Activated CD4-positive, alpha-beta memory T cell treated with anti-CD3 and anti-CD28 coated beads for 36 hours (primary cell): ENCODE results near the gene TRIM27. TPM values are rescaled to one million over a fixed set of nuclear protein-coding genes. Genes with fewer than 3 reads are reported as not detected.
"Not testable (repeated sequence)": the region's sequence is repeated elsewhere in the genome, so short reads cannot be mapped to it uniquely, and the experiment has no call there.

ENCODE experiments used
- CTCF ChIA-PET: fragments of 350-600 bp; sonication (Branson Sonifier 250); formaldehyde crosslinking; loops from one replicate; lab custom pipeline; 2021; ENCODE audit warnings: antibody characterized with exemption, inconsistent platforms; lab: Charles Lee
- POLR2A ChIA-PET: fragments of 350-600 bp; sonication (Branson Sonifier 250); formaldehyde crosslinking; loops from one replicate; lab custom pipeline; 2021; ENCODE audit warnings: antibody characterized with exemption; lab: Charles Lee
- DNase-seq: peaks from one replicate; pipeline ENCODE4 v3.0.0-alpha.2; 2020
- H3K27ac Mint-ChIP-seq: one replicate; pipeline ENCODE4 v1.8.0; 2021; ENCODE audit warnings: mixed read lengths
- H3K27me3 Mint-ChIP-seq: one replicate; pipeline ENCODE4 v1.8.0; 2021; ENCODE audit warnings: mixed read lengths
- H3K36me3 Mint-ChIP-seq: one replicate; pipeline ENCODE4 v1.8.0; 2021; ENCODE audit warnings: mixed read lengths
- H3K4me1 Mint-ChIP-seq: one replicate; pipeline ENCODE4 v1.8.0; 2021; ENCODE audit warnings: low read depth, mixed read lengths
- H3K4me3 Mint-ChIP-seq: one replicate; pipeline ENCODE4 v1.8.0; 2021; ENCODE audit warnings: mild to moderate bottlenecking, mixed read lengths
- H3K9me3 Mint-ChIP-seq: one replicate; pipeline ENCODE4 v1.8.0; 2021; ENCODE audit warnings: mixed read lengths
- intact Hi-C: fragments of 100-400 bp; cut with micrococcal nuclease; formaldehyde crosslinking; loops from one replicate; pipeline ENCODE4 v1.15.1; 2023
- total RNA-seq, 2 experiments: library from RNA; stranded (reverse); gene quantifications; one replicate each; pipeline ENCODE4 v1.2.3, GENCODE V29; 2021

TRIM27 gene
- total RNA-seq, 2 experiments from 2014 or later: 49.7 to 54.6 TPM

GRCh38 chr6:28940858-28941683 lies 17.3 kb upstream of the TRIM27 start:
- H3K36me3 Mint-ChIP-seq: peaks cover 8% of the 10 kb centered on the region
- DNase-seq: peak; percentile 82
- H3K27me3 Mint-ChIP-seq: no peaks in the 10 kb centered on the region
- ChIA-PET CTCF (interaction anchor here (1.1 to 1.6 kb wide), 4 partner anchors 17 to 103 kb away, joined by 3 to 7 read pairs (median 5); partner anchors contain the start of gene TRIM27), POLR2A (interaction anchor here (1.0 to 2.6 kb wide), 3 partner anchors 16 to 45 kb away, joined by 3 to 19 read pairs (median 5); partner anchors contain the start of gene TRIM27)
- intact Hi-C loops: loop anchor here (1.0 to 10.0 kb wide), 11 partner anchors 17 to 1049 kb away; a partner anchor contains a TSS
- H3K27ac Mint-ChIP-seq: peak overlapping the region; percentile 96
- no peaks in the 10 kb centered on the region for H3K9me3 Mint-ChIP-seq
- H3K4me1 Mint-ChIP-seq: peaks cover 48% of the 10 kb centered on the region
- H3K4me3 Mint-ChIP-seq: peak overlapping the region; percentile 84

GRCh38 chr6:28940294-28940857 lies 16.6 kb upstream of the TRIM27 start:
- intact Hi-C loops: loop anchor here (5.0 to 10.0 kb wide), 4 partner anchors 228 to 1048 kb away; a partner anchor contains a TSS
- Mint-ChIP-seq H3K4me1 (peaks cover 48% of the 10 kb centered on the region), H3K27ac (peak overlapping the region; percentile 96), H3K27me3 (no peaks in the 10 kb centered on the region), H3K4me3 (peak overlapping the region; percentile 84), H3K9me3 (no peaks in the 10 kb centered on the region), H3K36me3 (peaks cover 8% of the 10 kb centered on the region)
- ChIA-PET POLR2A (interaction anchor here (1.0 to 2.6 kb wide), 3 partner anchors 15 to 44 kb away, joined by 3 to 19 read pairs (median 5); partner anchors contain the start of gene TRIM27), CTCF (interaction anchor here (1.1 to 1.6 kb wide), 4 partner anchors 16 to 102 kb away, joined by 3 to 7 read pairs (median 5); partner anchors contain the start of gene TRIM27)
- DNase-seq: peak; percentile 63

GRCh38 chr6:28933069-28933468 lies 9.3 kb upstream of the TRIM27 start:
- H3K9me3 Mint-ChIP-seq: no peaks in the 10 kb centered on the region
- no peak overlapping the region for H3K4me3 Mint-ChIP-seq
- H3K36me3 Mint-ChIP-seq: no peaks in the 10 kb centered on the region
- peaks cover 15% of the 10 kb centered on the region for H3K27me3 Mint-ChIP-seq
- POLR2A ChIA-PET: interaction anchor here (2.4 kb wide), 1 partner anchor 9 kb away, joined by 9 read pairs; the partner anchor contains the start of gene TRIM27
- DNase-seq: no peak
- no peak overlapping the region for H3K27ac Mint-ChIP-seq
- CTCF ChIA-PET: interaction anchor here (0.7 kb wide), 1 partner anchor 83 kb away, joined by 3 read pairs; no protein-coding TSS in a partner anchor
- intact Hi-C loops: no loop called here
- H3K4me1 Mint-ChIP-seq: peaks cover 2% of the 10 kb centered on the region

- no peaks in the 10 kb centered on the region for H3K4me1 Mint-ChIP-seq
- intact Hi-C loops: no loop called here
- H3K4me3 Mint-ChIP-seq: no peak overlapping the region
- H3K27ac Mint-ChIP-seq: no peak overlapping the region
- POLR2A ChIA-PET: interaction anchor here (0.6 kb wide), 1 partner anchor 39 kb away, joined by 3 read pairs; no protein-coding TSS in a partner anchor
- CTCF ChIA-PET: interaction anchor here (1.1 kb wide), 1 partner anchor 87 kb away, joined by 3 read pairs; no protein-coding TSS in a partner anchor
- no peaks in the 10 kb centered on the region for H3K9me3 Mint-ChIP-seq
- peaks cover 15% of the 10 kb centered on the region for H3K27me3 Mint-ChIP-seq
- H3K36me3 Mint-ChIP-seq: no peaks in the 10 kb centered on the region
- DNase-seq: no peak
These were observed 6.3 kb upstream of the TRIM27 start for GRCh38 chr6:28929887-28930620.

GRCh38 chr6:28929339-28929738 lies 5.6 kb upstream of the TRIM27 start:
- CTCF ChIA-PET: interaction anchor here (1.1 kb wide), 1 partner anchor 87 kb away, joined by 3 read pairs; no protein-coding TSS in a partner anchor
- H3K36me3 Mint-ChIP-seq, H3K9me3 Mint-ChIP-seq, POLR2A ChIA-PET, H3K4me3 Mint-ChIP-seq, H3K4me1 Mint-ChIP-seq, DNase-seq, intact Hi-C loops, H3K27ac Mint-ChIP-seq: not testable (repeated sequence)
- H3K27me3 Mint-ChIP-seq: peaks cover 15% of the 10 kb centered on the region

GRCh38 chr6:28927846-28928245 lies 4.1 kb upstream of the TRIM27 start:
- no peak for DNase-seq
- Mint-ChIP-seq H3K27ac (no peak overlapping the region), H3K9me3 (no peaks in the 10 kb centered on the region), H3K27me3 (peaks cover 15% of the 10 kb centered on the region), H3K4me1 (peaks cover 6% of the 10 kb centered on the region), H3K36me3 (peaks cover 2% of the 10 kb centered on the region), H3K4me3 (no peak overlapping the region)
- CTCF ChIA-PET: no interaction called here
- POLR2A ChIA-PET: no interaction called here
- intact Hi-C loops: no loop called here

GRCh38 chr6:28922821-28923317 lies 916 bp downstream of the TRIM27 start:
- CTCF ChIA-PET: interaction anchor here (0.7 to 3.1 kb wide), 7 partner anchors 27 to 731 kb away, joined by 3 to 24 read pairs (median 4); no protein-coding TSS in a partner anchor
- DNase-seq: peak; percentile 60
- Mint-ChIP-seq H3K27ac (peak overlapping the region; percentile 94), H3K9me3 (no peaks in the 10 kb centered on the region), H3K36me3 (peaks cover 44% of the 10 kb centered on the region), H3K4me3 (peak overlapping the region; percentile 94), H3K27me3 (no peaks in the 10 kb centered on the region), H3K4me1 (peaks cover 42% of the 10 kb centered on the region)
- intact Hi-C loops: loop anchor here (1.0 to 5.0 kb wide), 2 partner anchors 27 to 86 kb away; no protein-coding TSS in a partner anchor
- POLR2A ChIA-PET: interaction anchor here (0.9 to 3.3 kb wide), 13 partner anchors 9 to 1030 kb away, joined by 3 to 24 read pairs (median 5); a partner anchor contains a TSS

- peak overlapping the region; percentile 94 for H3K4me3 Mint-ChIP-seq
- intact Hi-C loops: loop anchor here (1.0 to 5.0 kb wide), 2 partner anchors 26 to 85 kb away; no protein-coding TSS in a partner anchor
- H3K9me3 Mint-ChIP-seq: no peaks in the 10 kb centered on the region
- ChIA-PET CTCF (interaction anchor here (0.7 to 3.1 kb wide), 6 partner anchors 26 to 732 kb away, joined by 3 to 24 read pairs (median 8); no protein-coding TSS in a partner anchor), POLR2A (interaction anchor here (0.9 to 3.3 kb wide), 10 partner anchors 8 to 1029 kb away, joined by 3 to 24 read pairs (median 8); a partner anchor contains a TSS)
- H3K4me1 Mint-ChIP-seq: peaks cover 42% of the 10 kb centered on the region
- peak overlapping the region; percentile 94 for H3K27ac Mint-ChIP-seq
- H3K36me3 Mint-ChIP-seq: peaks cover 48% of the 10 kb centered on the region
- DNase-seq: peak; percentile 60
- H3K27me3 Mint-ChIP-seq: no peaks in the 10 kb centered on the region
These were observed 1.6 kb downstream of the TRIM27 start for GRCh38 chr6:28922004-28922820.

GRCh38 chr6:28920281-28920680 lies 3.5 kb downstream of the TRIM27 start:
- Mint-ChIP-seq H3K9me3 (no peaks in the 10 kb centered on the region), H3K27ac (peak overlapping the region; percentile 11), H3K4me1 (peaks cover 42% of the 10 kb centered on the region), H3K36me3 (peaks cover 56% of the 10 kb centered on the region), H3K4me3 (no peak overlapping the region), H3K27me3 (no peaks in the 10 kb centered on the region)
- POLR2A ChIA-PET: no interaction called here
- intact Hi-C loops: loop anchor here (5.0 kb wide), 1 partner anchor 83 kb away; no protein-coding TSS in a partner anchor
- CTCF ChIA-PET: interaction anchor here (1.4 kb wide), 1 partner anchor 96 kb away, joined by 3 read pairs; no protein-coding TSS in a partner anchor
- DNase-seq: no peak

GRCh38 chr6:28914941-28915340 lies 8.8 kb downstream of the TRIM27 start:
- no peak overlapping the region for H3K27ac Mint-ChIP-seq
- CTCF ChIA-PET: no interaction called here
- POLR2A ChIA-PET: interaction anchor here (0.6 to 2.1 kb wide), 2 partner anchors 8 to 16 kb away, joined by 7 to 13 read pairs; partner anchors contain the start of gene TRIM27
- peaks cover 12% of the 10 kb centered on the region for H3K4me1 Mint-ChIP-seq
- H3K36me3 Mint-ChIP-seq: peaks cover 49% of the 10 kb centered on the region
- intact Hi-C loops: no loop called here
- no peak overlapping the region for H3K4me3 Mint-ChIP-seq
- DNase-seq: no peak
- no peaks in the 10 kb centered on the region for H3K27me3 Mint-ChIP-seq
- no peaks in the 10 kb centered on the region for H3K9me3 Mint-ChIP-seq
